ENCODE data around the gene ZNF728. TPM values are rescaled to one million over a fixed set of nuclear protein-coding genes. Genes with fewer than 3 reads are reported as not detected.

The ZNF728 gene
- total and polyA plus RNA-seq, 8 donors: 0.18 to 0.44 (median 0.23) TPM; not detected in 2

Other genes starting within 250 kb of the ZNF728 start
- under 1 TPM in 1 of 6 donors, not detected in 5; 0.06 TPM for gene ZNF99, start 219.0 kb downstream of the ZNF728 start, total RNA-seq
- not detected for gene ZNF99, start 219.0 kb downstream of the ZNF728 start, polyA plus RNA-seq
- gene ZNF723, start 170.9 kb downstream of the ZNF728 start, total RNA-seq: not detected
- not detected for gene ZNF723, start 170.9 kb downstream of the ZNF728 start, polyA plus RNA-seq
- gene ZNF730, start 113.8 kb upstream of the ZNF728 start, total RNA-seq: under 1 TPM in 3 of 6 donors, not detected in 3; 0.13 to 0.59 (median 0.32) TPM
- gene ZNF730, start 113.8 kb upstream of the ZNF728 start, polyA plus RNA-seq: under 1 TPM in 1 of 2 donors, not detected in 1; 0.26 TPM
- gene ZNF724, start 247.2 kb upstream of the ZNF728 start, total RNA-seq: 1 to 10 TPM in 1 of 6 donors, under 1 TPM in 5; 0.19 to 2.2 (median 0.73) TPM
- under 1 TPM in 1 of 2 donors, not detected in 1; 0.11 TPM for gene ZNF724, start 247.2 kb upstream of the ZNF728 start, polyA plus RNA-seq

Measured in pancreas (tissue), 8 donors.